ENCODE results near the gene GGN.
A peak's percentile ranks its signal among the peaks of the same experiment; 100 is the strongest.
"Not testable (repeated sequence)": the region's sequence is repeated elsewhere in the genome, so short reads cannot be mapped to it uniquely, and the experiment has no call there.

The GGN gene

DNA sequence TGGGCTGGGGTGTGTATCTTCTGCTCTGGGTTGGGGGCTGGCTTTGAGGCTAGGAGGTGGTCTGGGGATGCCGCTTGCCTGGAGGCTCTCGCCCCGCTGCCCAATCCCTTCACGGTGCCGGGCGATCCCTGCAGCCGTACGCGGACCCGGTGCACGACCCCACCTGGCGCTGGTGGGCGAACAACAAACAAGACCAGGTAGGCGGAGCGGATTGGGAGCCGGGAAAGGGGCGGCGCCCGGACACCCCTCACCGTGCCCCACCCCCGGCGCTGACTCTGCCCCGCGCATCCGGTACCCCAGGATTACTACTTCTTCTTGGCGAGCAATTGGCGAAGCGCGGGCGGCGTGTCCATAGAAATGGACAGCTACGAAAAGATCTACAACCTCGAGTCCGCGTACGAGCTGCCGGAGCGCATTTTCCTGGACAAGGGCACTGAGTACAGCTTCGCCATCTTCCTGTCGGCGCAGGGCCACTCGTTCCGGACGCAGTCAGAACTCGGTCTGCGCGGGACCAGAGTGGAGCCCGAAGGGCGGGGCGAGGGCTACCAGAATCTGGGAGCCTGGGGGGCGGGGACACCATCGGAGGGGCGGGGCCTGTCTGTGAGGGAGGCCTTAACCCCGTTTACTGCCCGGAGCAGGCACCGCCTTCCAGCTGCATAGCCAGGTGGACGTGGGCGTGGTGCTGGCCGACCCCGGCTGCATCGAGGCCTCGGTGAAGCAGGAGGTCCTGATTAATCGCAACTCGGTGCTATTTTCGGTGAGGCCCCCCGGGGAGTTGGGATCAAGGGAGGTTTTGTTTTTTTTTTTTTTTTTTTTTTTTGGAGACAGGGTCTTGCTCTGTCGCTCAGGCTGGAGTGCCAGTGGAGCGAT is 25.5 kb downstream of the GGN start:
- peak; percentile 53 to 88 (median 56) for DNase-seq (ENCODE audit: low read depth in 4 of 4, low spot score in 1 of 4)

DNA sequence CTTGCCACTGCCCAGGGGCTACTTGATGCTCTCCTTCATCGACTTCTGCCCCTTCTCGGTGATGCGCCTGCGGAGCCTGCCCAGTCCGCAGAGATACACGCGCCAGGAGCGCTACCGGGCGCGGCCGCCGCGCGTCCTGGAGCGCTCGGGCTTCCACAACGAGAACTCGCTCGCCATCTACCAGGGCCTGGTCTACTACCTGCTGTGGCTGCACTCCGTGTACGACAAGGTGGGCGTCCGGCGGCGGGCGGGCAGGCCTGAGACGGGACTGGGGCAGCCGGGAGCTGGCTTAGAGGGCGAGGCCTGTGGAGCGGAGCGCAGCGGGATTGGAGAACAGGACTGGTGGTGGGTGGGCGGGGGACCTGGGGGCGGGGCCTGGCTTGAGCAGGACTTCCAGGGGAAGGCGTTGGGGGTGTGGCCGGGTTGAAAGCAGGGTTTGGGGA is 26.2 kb downstream of the GGN start:
- DNase-seq (ENCODE audit: low read depth in 4 of 4, low spot score in 1 of 4) = peak; percentile 19 to 76 (median 46)

DNA sequence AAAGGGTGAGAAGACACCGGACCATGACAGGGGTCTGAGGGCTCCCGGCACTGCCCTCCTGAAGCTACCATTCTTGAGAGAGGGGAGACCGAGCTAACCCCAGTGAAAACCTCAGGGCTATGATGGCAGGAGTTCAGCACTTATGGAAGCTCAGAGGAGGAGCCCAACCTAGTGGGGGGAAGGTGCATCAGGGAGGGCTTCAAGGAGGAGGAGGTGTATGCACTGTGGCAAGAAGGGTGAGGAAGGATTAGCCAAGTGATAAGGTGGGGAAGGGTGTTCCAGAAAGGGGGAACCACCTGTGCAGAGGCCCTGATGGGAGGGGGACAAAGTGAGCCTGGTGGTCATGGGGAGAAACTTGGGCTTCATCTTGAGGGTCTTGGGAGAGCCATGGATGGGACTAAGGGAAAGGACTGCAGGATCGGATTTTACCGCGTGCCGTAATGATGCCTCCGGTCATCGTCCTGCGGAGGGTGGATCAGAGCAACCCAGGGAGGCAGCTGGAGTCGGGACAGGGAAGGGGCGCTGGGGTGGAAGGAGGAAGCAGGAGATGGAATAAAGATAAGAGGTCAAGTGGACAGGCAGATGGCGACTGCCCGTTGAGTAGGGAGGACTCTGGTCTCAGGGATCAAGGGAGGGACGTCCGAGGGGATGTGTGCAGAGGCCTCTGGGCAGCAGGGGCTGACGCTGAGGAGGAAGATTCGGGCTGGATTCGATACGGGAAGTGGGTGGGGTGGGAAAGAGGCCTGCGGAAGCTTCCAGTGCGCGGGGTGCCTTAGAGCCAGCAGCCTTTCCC is 26.8 kb downstream of the GGN start:
- DNase-seq (ENCODE audit: low read depth in 4 of 4, low spot score in 1 of 4) = no peak

DNA sequence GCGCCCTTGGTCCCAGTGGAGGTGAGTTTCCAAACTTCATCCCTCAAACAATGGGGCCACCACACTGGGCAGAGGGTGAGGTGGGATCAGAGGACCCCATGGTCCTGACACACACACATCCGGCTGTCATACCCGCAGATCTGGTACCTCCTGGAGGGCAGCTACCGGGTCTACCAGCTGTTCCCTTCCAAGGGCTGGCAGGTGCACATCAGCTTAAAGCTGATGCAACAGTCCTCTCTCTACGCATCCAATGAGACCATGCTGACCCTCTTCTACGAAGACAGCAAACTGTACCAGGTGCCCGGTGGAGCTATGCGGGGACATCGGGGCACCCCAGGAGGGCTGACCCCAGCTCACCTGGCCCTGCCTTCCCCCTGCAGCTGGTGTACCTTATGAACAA is 27.5 kb downstream of the GGN start:
- no peak for DNase-seq (ENCODE audit: low read depth in 4 of 4, low spot score in 1 of 4)

DNA sequence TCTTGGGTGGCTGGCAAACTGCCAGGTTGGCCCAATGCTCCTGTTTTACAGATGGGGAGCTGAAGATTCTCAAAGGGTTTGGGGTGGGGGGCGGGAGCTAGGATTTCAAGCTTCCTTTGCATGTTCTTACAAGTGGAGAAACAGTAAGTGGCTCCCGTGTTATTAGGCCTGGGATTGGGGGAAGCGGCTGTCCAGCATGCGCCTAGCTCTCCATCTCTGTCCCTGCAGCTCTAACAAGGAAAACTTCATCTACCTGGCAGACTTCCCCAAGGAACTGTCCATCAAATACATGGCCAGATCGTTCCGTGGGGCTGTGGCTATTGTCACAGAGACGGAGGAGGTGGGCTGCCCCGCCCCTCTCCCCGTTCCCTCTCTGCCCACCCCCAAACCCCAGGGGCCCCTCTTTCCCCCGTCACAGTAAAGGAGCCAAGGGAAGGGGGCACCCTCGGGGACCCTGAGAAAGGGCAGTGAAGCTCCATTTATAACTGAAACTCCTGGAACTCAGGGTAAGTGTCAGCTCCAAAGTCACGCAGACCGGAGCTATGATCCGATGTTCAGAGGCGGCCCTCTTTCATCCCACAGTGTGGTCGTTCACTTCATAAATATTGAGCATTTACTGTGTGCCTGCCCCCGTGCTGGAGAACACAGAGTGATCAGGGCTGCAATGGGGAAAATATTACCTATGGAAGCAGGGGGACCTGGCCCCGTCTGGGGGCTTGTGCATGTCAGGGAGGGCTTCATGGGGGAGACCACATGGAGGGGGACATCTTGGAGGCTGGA is 28.4 kb downstream of the GGN start:
- DNase-seq (ENCODE audit: low read depth in 4 of 4, low spot score in 1 of 4) = no peak

DNA sequence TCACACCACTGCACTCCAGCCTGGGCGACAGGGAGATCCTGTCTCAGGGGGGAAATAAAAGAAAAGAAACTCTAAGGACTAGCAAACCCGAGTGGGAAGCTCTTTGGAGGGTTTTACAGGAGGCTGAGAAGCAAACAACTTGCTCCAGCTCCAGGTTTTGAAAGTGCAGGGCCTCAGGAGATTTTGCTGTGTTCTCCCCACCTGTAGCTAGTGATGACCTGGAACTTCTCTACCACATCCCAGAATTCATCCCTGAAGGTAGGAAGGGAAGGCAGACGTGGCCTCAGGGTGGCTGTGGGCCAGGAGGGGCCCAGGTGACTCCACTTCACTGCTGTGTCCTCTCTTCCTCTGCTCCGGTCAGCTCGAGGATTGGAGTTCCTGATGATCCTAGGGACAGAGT is 29.8 kb downstream of the GGN start:
- no peak for DNase-seq (ENCODE audit: low read depth in 4 of 4, low spot score in 1 of 4)

DNA sequence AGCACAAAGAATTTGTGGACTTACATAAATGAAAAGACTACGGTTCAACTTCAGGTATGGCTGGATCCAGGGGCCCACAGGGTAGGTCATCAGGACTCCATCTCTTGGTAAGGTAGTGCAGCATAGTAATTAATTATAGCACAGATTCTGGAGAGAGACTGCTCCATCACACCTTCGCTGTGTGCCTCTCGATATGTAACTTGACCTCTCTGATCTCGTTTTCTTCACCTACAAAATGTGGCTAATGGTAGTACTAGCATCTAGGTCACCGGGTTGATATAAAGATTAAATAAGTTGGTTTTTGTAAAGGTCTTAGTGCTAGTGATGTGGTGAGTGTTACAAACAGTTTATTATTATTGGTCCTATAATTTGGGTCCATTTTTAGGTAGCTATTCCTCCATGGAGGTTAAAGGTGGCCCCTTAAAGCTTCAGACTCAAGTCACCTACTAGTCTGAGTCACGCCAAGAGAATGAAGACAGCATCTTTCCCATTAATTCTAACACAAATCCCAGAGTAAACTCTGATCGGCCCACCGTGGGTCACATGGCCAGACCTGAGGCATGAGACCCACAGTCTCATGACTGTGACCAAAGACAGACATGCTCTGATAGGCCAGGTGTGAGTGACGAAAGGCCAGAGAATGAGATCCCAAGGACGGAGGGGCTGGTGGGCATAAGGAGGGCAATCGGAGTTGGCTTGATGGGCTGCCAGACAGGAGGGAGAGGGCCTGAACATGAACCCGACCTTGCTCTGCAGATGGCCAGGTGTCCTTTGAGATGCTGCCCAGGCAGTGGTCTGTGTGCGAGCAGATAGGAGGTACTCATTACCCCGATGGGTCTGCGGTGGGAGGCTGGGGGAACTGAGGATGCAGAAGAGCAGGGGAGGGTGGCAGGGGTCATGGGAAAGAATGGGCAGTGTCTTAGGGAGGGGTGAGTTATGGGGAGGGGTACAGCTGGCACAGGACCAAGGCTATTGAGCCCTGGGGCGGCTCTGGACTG is 31.8 kb downstream of the GGN start:
- DNase-seq (ENCODE audit: low read depth in 4 of 4, low spot score in 1 of 4) = no peak

DNA sequence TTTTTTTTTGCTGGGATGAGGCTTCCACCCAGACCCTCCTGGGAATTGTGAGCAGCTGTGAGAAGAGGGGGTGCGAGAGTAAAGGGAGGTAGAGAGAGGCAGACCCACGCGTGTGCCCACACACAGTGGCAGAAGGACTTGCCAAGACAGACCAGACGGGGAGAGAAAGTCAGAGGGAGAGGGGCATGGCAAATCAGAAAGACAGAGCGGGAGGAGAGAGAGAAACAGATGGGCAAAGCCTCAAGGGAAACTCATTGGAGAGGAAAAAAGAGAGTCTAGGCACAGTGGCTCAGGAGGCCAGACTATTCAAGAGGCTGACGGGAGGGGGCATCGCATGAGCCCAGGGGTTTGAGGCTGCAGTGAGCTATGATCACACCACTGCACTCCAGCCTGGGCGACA is 35.2 kb downstream of the GGN start:
- no peak for DNase-seq (ENCODE audit: low read depth in 4 of 4, low spot score in 1 of 4)

DNA sequence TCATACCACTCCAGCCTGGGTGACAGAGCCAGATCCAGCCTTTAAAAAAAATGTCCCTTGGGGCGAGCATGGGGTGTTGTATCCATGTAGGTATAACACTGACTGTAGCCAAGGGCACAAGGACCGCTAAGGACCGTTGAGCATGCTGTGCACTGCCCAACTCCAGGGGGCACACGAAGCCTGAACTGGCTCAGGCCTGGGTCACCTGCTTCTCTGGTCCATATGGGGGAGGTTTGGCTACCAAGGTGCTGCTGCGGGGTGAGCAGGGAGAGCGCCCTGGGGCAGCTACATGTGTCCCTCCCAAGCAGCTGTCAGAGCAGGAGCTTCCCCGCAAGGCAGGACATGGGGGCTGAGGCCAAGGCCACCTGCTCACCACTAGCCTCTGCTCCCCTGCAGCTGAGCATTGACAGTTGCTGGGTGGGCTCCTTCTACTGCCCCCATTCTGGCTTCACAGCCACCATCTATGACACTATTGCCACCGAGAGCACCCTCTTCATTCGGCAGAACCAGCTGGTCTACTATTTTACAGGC is 35.9 kb downstream of the GGN start:
- no peak for DNase-seq (ENCODE audit: low read depth in 4 of 4, low spot score in 1 of 4)

DNA sequence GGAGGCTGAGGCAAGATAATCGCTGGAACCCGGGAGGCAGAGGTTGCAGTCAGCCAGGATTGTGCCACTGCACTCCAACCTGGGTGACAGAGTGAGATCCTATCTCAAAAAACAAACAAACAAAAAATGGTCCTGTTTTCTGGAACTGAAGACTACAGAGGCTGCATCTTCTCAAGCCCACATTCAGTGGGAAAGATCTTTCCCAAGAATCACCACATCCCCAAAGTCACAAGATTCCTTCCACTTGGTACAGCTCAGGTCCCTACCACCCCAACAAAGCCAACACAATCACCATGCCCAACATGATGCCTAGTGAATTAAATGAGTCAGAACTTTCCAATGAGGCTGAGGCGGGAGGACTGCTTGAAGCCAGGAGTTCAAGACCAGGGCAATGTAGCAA is 37.0 kb downstream of the GGN start:
- DNase-seq (ENCODE audit: low read depth in 4 of 4, low spot score in 1 of 4) = no peak

DNA sequence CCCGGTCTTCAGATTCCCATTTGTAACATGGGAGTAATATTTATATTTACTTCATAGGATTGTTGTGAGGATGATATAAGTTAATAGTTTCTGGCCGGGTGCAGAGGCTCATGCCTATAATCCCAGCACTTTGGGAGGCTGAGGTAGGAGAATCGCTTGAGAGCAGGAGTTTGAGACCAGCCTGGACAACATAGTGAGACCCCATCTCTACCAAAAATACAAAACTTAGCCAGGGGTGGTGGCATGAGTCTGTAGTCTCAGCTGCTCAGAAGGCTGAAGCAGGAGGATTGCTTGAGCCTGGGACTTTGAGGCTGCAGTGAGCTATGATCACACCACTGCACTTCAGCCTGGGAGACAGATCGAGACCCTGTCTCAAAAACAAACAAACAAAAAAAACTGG is 41.0 kb downstream of the GGN start:
- DNase-seq (ENCODE audit: low read depth in 4 of 4, low spot score in 1 of 4) = no peak

DNA sequence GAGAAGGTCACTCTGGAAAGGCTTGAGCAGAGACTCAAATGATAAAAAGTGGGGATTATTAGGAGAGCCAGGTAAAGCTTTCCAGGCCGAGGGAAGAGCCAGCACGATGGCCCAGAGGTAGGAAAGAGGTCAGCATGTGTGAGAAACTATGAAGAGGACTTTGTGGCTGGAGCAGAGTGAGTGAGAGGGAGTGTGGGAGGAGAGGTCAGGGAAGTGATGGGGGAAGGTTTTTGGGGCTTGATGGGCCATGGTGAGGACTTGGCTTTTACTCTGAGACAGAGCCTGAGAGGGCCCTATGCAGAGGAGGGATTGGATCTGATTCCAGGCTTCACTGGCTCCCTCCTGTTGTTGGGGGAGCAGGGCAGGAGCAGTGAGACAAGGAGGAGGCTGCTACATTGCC is 46.9 kb downstream of the GGN start:
- no peak for DNase-seq (ENCODE audit: low read depth in 4 of 4, low spot score in 1 of 4)

DNA sequence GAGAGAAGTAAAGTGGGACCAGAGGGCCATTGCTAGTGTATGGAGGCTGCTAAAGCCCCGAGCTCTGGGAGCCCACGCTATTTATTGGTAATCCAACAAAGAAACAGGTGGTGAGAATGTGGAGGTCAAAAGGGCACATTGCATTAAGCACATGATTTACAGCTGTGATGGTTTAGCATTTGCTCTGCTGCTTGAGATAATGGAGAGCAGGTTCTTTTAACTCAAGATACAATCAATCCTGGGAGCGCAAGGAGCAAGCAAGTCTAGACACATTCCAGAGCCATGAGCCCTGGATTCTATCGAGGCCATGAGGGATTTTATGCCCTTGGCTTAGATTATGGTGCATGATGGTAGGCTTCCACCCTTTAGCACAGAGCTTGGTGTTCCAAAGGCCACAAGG is 48.8 kb downstream of the GGN start:
- not testable (repeated sequence) for DNase-seq (ENCODE audit: low read depth in 4 of 4, low spot score in 1 of 4)

DNA sequence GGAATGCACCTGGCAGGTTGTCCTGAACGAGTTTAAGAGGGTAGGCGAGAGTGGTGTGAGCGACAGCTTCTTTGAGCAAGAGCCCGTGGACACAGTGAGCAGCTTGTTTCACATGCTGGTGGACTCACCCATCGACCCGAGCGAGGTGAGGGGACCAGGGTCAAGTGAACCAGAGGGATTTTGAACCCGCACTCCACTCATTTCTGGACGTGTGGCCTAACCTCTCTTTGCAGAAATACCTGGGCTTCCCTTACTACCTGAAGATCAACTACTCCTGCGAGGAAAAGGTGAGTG is 50.5 kb downstream of the GGN start:
- DNase-seq (ENCODE audit: low read depth in 4 of 4, low spot score in 1 of 4) = no peak

DNA sequence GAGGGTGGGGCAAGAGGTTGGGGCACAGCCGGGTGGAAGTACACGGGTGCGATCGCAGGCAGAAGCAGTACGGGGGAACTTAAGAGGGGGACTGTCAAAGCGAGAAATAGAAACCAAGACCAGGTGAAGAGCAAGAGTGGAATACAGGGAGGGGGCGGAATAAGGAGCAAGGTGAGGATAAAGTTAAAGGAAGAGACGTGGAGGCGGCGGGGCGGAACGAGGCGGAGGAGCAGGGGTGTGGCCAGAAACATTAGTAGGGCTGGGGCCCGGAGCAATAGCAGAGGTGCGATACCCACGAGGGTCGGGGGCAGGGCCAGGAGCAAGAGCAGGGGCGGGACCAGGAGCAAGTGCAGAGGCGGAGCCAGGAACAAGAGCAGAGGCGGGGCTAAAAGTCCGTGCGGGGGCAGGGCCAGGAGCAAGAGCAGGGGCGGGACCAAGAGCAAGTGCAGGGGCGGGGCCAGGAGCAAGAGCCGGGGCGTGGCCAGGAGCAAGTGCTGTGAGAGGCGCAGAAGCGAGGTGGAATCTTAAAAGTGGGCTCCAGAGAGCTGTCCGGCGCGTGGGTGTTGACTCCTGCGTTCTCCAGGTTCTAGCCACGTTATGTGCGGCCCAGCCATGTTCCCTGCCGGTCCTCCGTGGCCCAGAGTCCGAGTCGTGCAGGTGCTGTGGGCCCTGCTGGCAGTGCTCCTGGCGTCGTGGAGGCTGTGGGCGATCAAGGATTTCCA is 51.0 kb downstream of the GGN start:
- DNase-seq (ENCODE audit: low read depth in 4 of 4, low spot score in 1 of 4) = peak; percentile 83 to 92 (median 90)

DNA sequence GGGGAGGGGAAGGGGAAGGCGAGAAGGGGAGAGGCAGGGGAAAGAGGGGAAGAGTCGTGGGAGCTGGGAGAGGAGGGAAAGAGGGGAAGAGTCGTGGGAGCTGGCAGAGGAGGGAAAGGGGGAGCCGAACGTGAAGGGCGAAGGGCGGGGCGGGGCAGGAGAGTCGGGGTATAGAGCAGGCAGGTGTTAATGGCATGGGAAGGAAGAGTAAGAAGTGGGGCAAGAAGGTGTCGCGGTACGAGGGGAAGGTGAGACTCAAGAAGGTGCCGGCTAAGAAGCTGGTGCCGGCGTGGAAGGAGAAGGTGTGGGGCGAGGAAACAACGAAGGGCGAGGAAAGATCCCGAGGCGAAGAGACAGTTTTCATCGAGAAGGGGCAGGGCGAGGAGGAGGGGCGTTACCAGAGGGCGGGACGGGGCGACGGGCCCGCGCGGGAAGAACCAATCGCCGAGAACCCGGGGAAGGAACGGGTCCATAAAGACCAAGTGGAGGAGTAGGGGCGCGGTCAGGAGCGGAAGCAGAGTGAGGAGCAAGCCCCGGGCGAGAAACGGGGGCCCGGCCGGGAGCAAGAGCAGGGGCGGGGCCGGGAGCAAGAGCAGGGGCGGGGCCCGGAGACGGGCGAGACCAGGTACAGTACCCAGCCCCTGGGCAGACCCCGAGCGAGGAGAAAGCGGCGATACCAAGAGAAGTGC is 51.7 kb downstream of the GGN start:
- DNase-seq (ENCODE audit: low read depth in 4 of 4, low spot score in 1 of 4) = peak; percentile 81 to 94 (median 90)
